Activated CD8-positive, alpha-beta T cell treated with anti-CD3 and anti-CD28 coated beads, Interleukin-2, amount 10 ng/mL, durations not matched to agents 7 days and 5 days (primary cell): ENCODE data around the gene NRARP. TPM values are rescaled to one million over a fixed set of nuclear protein-coding genes. Genes with fewer than 3 reads are reported as not detected.

ENCODE experiments used
- ATAC-seq: fragments of 150-1000 bp; cut with Tn5 transposase; one replicate; pipeline ENCODE4 v1.10.0; 2021; ENCODE audit warnings: moderate library complexity
- CTCF ChIA-PET: fragments of 350-600 bp; sonication (Branson Sonifier 250); formaldehyde crosslinking; loops from one replicate; lab custom pipeline; 2021; ENCODE audit warnings: antibody characterized with exemption; lab: Charles Lee
- POLR2A ChIA-PET: fragments of 350-600 bp; sonication (Branson Sonifier 250); formaldehyde crosslinking; loops from one replicate; lab custom pipeline; 2021; ENCODE audit warnings: antibody characterized with exemption; lab: Charles Lee
- DNase-seq: peaks from one replicate; pipeline ENCODE4 v3.0.0-alpha.2; 2020
- H3K27ac Mint-ChIP-seq: one replicate; pipeline ENCODE4 v1.8.0; 2021; ENCODE audit warnings: mild to moderate bottlenecking, mixed read lengths
- H3K27me3 Mint-ChIP-seq: one replicate; pipeline ENCODE4 v1.8.0; 2021; ENCODE audit warnings: low read depth, mixed read lengths
- H3K36me3 Mint-ChIP-seq: one replicate; pipeline ENCODE4 v1.8.0; 2021; ENCODE audit warnings: low read depth, mixed read lengths
- H3K4me1 Mint-ChIP-seq: one replicate; pipeline ENCODE4 v1.8.0; 2021; ENCODE audit warnings: low read depth, mixed read lengths
- H3K4me3 Mint-ChIP-seq: one replicate; pipeline ENCODE4 v1.8.0; 2021; ENCODE audit warnings: mild to moderate bottlenecking, mixed read lengths
- H3K9me3 Mint-ChIP-seq: one replicate; pipeline ENCODE4 v1.8.0; 2022; ENCODE audit warnings: mixed read lengths; ENCODE audit not compliant: insufficient read depth
- total RNA-seq, 2 experiments: library from RNA; stranded (reverse); gene quantifications; one replicate each; pipeline ENCODE4 v1.2.3, GENCODE V29; 2021

The NRARP gene
- total RNA-seq, 2 experiments from 2014 or later: 1.4 to 1.5 TPM

- no peak for ATAC-seq
- DNase-seq: no peak
- POLR2A ChIA-PET: interaction anchor here (1.6 kb wide), 1 partner anchor 38 kb away, joined by 8 read pairs; the partner anchor contains the start of gene TUBB4B
- H3K4me3 Mint-ChIP-seq: peak overlapping the region; percentile 77
- H3K27ac Mint-ChIP-seq: peak overlapping the region; percentile 74
- CTCF ChIA-PET: interaction anchor here (1.0 to 1.6 kb wide), 3 partner anchors 17 to 55 kb away, joined by 3 to 6 read pairs (median 3); partner anchors contain the start of gene TUBB4B
- H3K27me3 Mint-ChIP-seq: no peaks in the 10 kb centered on the region
- H3K9me3 Mint-ChIP-seq: no peaks in the 10 kb centered on the region
- peaks cover 11% of the 10 kb centered on the region for H3K36me3 Mint-ChIP-seq
- peaks cover 26% of the 10 kb centered on the region for H3K4me1 Mint-ChIP-seq
These were observed 23.9 kb downstream of the NRARP start for GRCh38 chr9:137278061-137278701.

GRCh38 chr9:137277329-137278041 is 24.6 kb downstream of the NRARP start, which contains the start of gene TOR4A:
Gene TOR4A, plus strand, starts transcription at chr9:137277726. Its CDS starts 964 bp downstream, at chr9:137278690.
- H3K4me1 Mint-ChIP-seq: peaks cover 21% of the 10 kb centered on the region
- no peaks in the 10 kb centered on the region for H3K9me3 Mint-ChIP-seq
- DNase-seq (peak; percentile 69), ATAC-seq (peak; percentile 72)
- H3K27ac Mint-ChIP-seq: peak within 1 kb of the TSS; percentile 74
- peak within 1 kb of the TSS; percentile 77 for H3K4me3 Mint-ChIP-seq
- no peaks in the 10 kb centered on the region for H3K27me3 Mint-ChIP-seq
- CTCF ChIA-PET: interaction anchor here (1.0 to 1.6 kb wide), 4 partner anchors 9 to 55 kb away, joined by 3 to 6 read pairs (median 4); partner anchors contain the start of gene TUBB4B
- peaks cover 11% of the 10 kb centered on the region for H3K36me3 Mint-ChIP-seq
- POLR2A ChIA-PET: interaction anchor here (0.9 to 1.6 kb wide), 2 partner anchors 21 to 37 kb away, joined by 3 to 8 read pairs; partner anchors contain the start of gene TUBB4B

- CTCF ChIA-PET: interaction anchor here (1.0 to 1.6 kb wide), 4 partner anchors 10 to 54 kb away, joined by 3 to 6 read pairs (median 4); partner anchors contain the start of gene TUBB4B
These were observed 25.4 kb downstream of the NRARP start for GRCh38 chr9:137276473-137277328.

GRCh38 chr9:137275588-137276472 is 26.2 kb downstream of the NRARP start:
- no peaks in the 10 kb centered on the region for H3K9me3 Mint-ChIP-seq

More at GRCh38 chr9:137276473-137277328, 25.4 kb downstream of the NRARP start:
- ATAC-seq (no peak), DNase-seq (no peak)
- H3K9me3 Mint-ChIP-seq: no peaks in the 10 kb centered on the region
- H3K4me3 Mint-ChIP-seq: peak overlapping the region; percentile 48
- H3K27ac Mint-ChIP-seq: peak overlapping the region; percentile 72
- peaks cover 21% of the 10 kb centered on the region for H3K4me1 Mint-ChIP-seq
- H3K36me3 Mint-ChIP-seq: peaks cover 11% of the 10 kb centered on the region
- POLR2A ChIA-PET: interaction anchor here (0.9 to 1.6 kb wide), 2 partner anchors 20 to 36 kb away, joined by 3 to 8 read pairs; partner anchors contain the start of gene TUBB4B
- no peaks in the 10 kb centered on the region for H3K27me3 Mint-ChIP-seq

GRCh38 chr9:137275203-137275587 is 26.9 kb downstream of the NRARP start:
- Mint-ChIP-seq H3K27me3 (no peaks in the 10 kb centered on the region), H3K4me3 (no peak overlapping the region), H3K9me3 (no peaks in the 10 kb centered on the region), H3K4me1 (peaks cover 30% of the 10 kb centered on the region), H3K36me3 (peaks cover 19% of the 10 kb centered on the region), H3K27ac (peak overlapping the region; percentile 50)
- no peak for ATAC-seq
- POLR2A ChIA-PET: no interaction called here
- CTCF ChIA-PET: interaction anchor here (1.1 kb wide), 1 partner anchor 11 kb away, joined by 4 read pairs; no protein-coding TSS in a partner anchor
- DNase-seq: no peak

More at GRCh38 chr9:137275588-137276472, 26.2 kb downstream of the NRARP start:
- no peak for DNase-seq
- POLR2A ChIA-PET: no interaction called here
- peaks cover 30% of the 10 kb centered on the region for H3K4me1 Mint-ChIP-seq
- no peak for ATAC-seq
- H3K4me3 Mint-ChIP-seq: no peak overlapping the region
- peak overlapping the region; percentile 50 for H3K27ac Mint-ChIP-seq
- no peaks in the 10 kb centered on the region for H3K27me3 Mint-ChIP-seq
- H3K36me3 Mint-ChIP-seq: peaks cover 19% of the 10 kb centered on the region
- CTCF ChIA-PET: interaction anchor here (1.1 kb wide), 1 partner anchor 11 kb away, joined by 4 read pairs; no protein-coding TSS in a partner anchor

- ChIA-PET POLR2A (no interaction called here), CTCF (interaction anchor here (1.1 kb wide), 1 partner anchor 13 kb away, joined by 4 read pairs; no protein-coding TSS in a partner anchor)
- ATAC-seq: no peak
- H3K27ac Mint-ChIP-seq: no peak overlapping the region
- H3K27me3 Mint-ChIP-seq: no peaks in the 10 kb centered on the region
- H3K4me1 Mint-ChIP-seq: peaks cover 34% of the 10 kb centered on the region
- no peaks in the 10 kb centered on the region for H3K9me3 Mint-ChIP-seq
- no peak for DNase-seq
- peaks cover 31% of the 10 kb centered on the region for H3K36me3 Mint-ChIP-seq
- no peak overlapping the region for H3K4me3 Mint-ChIP-seq
These were observed 28.3 kb downstream of the NRARP start for GRCh38 chr9:137273611-137274320.

GRCh38 chr9:137273095-137273490 is 29.0 kb downstream of the NRARP start:
- ChIA-PET CTCF (no interaction called here), POLR2A (interaction anchor here (1.1 kb wide), 1 partner anchor 33 kb away, joined by 4 read pairs; no protein-coding TSS in a partner anchor)
- Mint-ChIP-seq H3K4me1 (peaks cover 34% of the 10 kb centered on the region), H3K9me3 (no peaks in the 10 kb centered on the region), H3K27ac (no peak overlapping the region), H3K4me3 (no peak overlapping the region), H3K27me3 (no peaks in the 10 kb centered on the region), H3K36me3 (peaks cover 35% of the 10 kb centered on the region)
- DNase-seq (no peak), ATAC-seq (no peak)

GRCh38 chr9:137272241-137273094 is 29.6 kb downstream of the NRARP start:
- H3K27me3 Mint-ChIP-seq: no peaks in the 10 kb centered on the region
- POLR2A ChIA-PET: interaction anchor here (1.1 kb wide), 1 partner anchor 32 kb away, joined by 4 read pairs; no protein-coding TSS in a partner anchor
- CTCF ChIA-PET: no interaction called here
- peaks cover 41% of the 10 kb centered on the region for H3K36me3 Mint-ChIP-seq
- no peak for DNase-seq
- ATAC-seq: no peak
- H3K27ac Mint-ChIP-seq: no peak overlapping the region
- H3K4me1 Mint-ChIP-seq: peaks cover 34% of the 10 kb centered on the region
- no peaks in the 10 kb centered on the region for H3K9me3 Mint-ChIP-seq
- no peak overlapping the region for H3K4me3 Mint-ChIP-seq

- CTCF ChIA-PET: no interaction called here
- ATAC-seq: no peak
- H3K4me3 Mint-ChIP-seq: no peak overlapping the region
- H3K36me3 Mint-ChIP-seq: peaks cover 47% of the 10 kb centered on the region
- POLR2A ChIA-PET: no interaction called here
- H3K9me3 Mint-ChIP-seq: no peaks in the 10 kb centered on the region
- H3K27ac Mint-ChIP-seq: peak overlapping the region; percentile 62
- DNase-seq: no peak
- peaks cover 26% of the 10 kb centered on the region for H3K4me1 Mint-ChIP-seq
- H3K27me3 Mint-ChIP-seq: no peaks in the 10 kb centered on the region
These were observed 30.4 kb downstream of the NRARP start for GRCh38 chr9:137271696-137272076.
